SW480 (cell line): ENCODE measurements around the gene IL11.

Experiments used
- DNase-seq: peaks from one replicate; pipeline ENCODE4 v3.0.0-alpha.2; 2016; ENCODE audit warnings: low spot score

Gene IL11

GRCh38 chr19:55324662-55325061, 45.6 kb downstream of the IL11 start:
- DNase-seq: no peak

- DNase-seq: no peak
Measured at GRCh38 chr19:55322204-55322885, 47.9 kb downstream of the IL11 start.

DNA sequence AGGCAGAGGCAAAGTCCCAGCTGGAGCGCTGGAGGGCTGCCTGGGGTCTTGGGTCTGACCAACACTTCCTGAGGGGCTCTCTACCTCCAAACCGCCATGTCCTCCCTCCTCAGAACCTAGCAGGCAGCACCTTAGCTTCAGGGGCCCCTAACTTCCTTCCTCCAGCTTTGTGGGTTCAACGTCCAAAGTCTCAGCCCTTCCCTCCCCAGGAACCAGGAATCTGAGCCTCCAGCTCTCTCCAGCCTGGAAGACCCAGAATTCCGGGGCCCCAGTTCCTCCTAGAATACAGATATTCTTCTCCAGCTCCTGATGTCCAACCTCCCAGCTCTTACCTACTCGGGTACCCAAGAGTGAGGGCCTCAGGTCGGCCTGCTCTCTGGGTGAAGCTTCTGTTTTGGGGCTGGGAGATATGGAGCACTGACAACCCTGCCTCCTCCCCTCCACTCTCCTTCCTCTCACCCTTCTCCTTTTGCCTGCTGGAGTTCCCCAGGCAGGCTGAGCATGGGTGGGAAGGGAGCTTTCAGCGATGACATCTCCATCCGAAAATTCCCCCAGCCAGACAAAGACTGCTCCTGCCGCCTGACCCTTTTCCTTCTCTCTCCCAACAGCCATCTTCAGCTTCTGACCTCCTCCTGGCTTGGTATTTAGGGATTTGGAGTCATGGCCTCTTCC, 48.7 kb downstream of the IL11 start:
- DNase-seq: no peak

GRCh38 chr19:55320844-55321419, 49.3 kb downstream of the IL11 start:
- no peak for DNase-seq

- no peak for DNase-seq
Measured at GRCh38 chr19:55319785-55320184, 50.5 kb downstream of the IL11 start.

DNA sequence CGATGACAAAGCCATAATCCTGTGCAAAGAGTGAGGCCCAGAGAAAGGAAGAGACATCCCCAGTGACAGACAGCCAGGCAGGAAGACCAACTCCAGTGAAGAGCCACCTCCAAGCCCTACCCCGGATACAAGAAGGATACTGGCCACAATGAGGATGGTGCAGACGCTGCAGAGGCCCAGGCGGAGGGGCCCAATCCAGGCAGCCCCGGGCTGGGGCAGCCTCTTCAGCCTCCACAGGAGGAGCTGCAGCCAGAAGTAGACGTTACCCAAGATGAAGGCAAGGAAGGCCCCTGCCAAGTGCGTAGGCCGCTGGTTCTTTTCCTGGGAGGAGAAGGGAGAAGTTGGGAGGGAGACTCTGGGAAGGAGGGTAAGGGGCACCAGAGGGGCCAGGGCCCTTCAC, 53.6 kb downstream of the IL11 start:
- no peak for DNase-seq

DNA sequence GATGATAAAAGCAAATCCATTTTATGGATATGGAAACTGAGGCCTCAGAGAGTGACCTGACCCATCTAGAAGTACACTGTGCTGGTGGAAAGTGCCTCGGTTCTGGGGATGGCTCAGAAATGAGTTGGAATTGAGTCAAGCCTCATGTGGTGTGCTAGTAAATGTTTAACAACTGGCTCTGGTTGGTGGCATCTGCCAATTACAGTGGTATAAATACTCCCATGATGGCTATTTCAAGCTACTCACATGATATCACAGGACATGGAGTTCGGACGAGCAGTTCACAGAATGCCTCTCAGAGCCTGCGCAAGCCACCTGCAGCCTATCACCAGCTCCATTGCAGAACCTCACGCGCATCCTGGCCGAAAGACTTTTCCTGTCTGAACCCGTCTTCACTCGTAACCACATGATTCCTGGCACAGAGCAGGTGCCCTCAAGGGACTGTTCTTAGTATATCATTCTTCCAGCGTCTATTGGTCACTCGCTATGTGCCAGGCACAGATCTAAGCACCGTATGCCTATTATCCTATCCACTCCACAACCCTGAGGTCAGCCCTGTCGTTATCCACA, 54.2 kb downstream of the IL11 start:
- no peak for DNase-seq

- no peak for DNase-seq
Measured at GRCh38 chr19:55314396-55314795, 55.9 kb downstream of the IL11 start.
